K562 (cell line): ENCODE data around the gene PARD3. TPM values are rescaled to one million over a fixed set of nuclear protein-coding genes. Genes with fewer than 3 reads are reported as not detected.

Experiments
- ATAC-seq: fragments of 200-7000 bp; cut with Tn5 transposase; 3 replicates; pipeline ENCODE4 v1.9.1; 2020; ENCODE audit warnings: moderate library complexity
- BruUV-seq: library from RNA; stranded (reverse); fragments of 400-500 nt; replicated peaks from 2 replicates; lab custom pipeline; 2021; lab: Mats Ljungman, UMichigan
- CTCF ChIA-PET: fragments of 300-600 bp; formaldehyde crosslinking; extraction: SDS; loops from one replicate; lab custom pipeline; 2021; ENCODE audit warnings: low intra/inter-chr PET ratio; lab: Yijun Ruan, JAX
- POLR2A ChIA-PET: fragments of 300-600, 350-650 bp; sonication (Branson Sonifier 250); formaldehyde crosslinking; extraction: SDS; loops from one replicate; lab custom pipeline; 2021; ENCODE audit warnings: antibody characterized with exemption, inconsistent platforms; lab: Yijun Ruan, JAX
- DNase-seq, 4 experiments: peaks; one replicate each; pipeline versions ENCODE4 v3.0.0 to v3.0.0-alpha.2; 2011 to 2018; ENCODE audit warnings: low spot score in 3 of 4, mixed read lengths in 3 of 4; ENCODE audit errors: extremely low read depth in 1 of 4
- FAIRE-seq: peaks from 2 replicates; lab custom pipeline; 2011; peaks lifted over from hg19 to GRCh38; lab: Jason Lieb, UNC
- H2AFZ ChIP-seq: 2 replicates; pipeline ENCODE4 v1.6.0; 2011; ENCODE audit warnings: low read depth, low read length, control low read depth, inconsistent platforms
- H3K27ac ChIP-seq: fragments of 200-600 bp; 3 replicates; pipeline ENCODE4 v1.8.0; 2011; ENCODE audit warnings: low read depth, mild to moderate bottlenecking, control low read depth, inconsistent platforms, low read length, moderate library complexity, mixed read lengths; ENCODE audit errors: extremely low read depth
- H3K27me3 ChIP-seq, 2 experiments: fragments of 300-600 bp in 1 of 2; 2 replicates in 1 of 2; 3 replicates in 1 of 2; pipeline versions ENCODE4 v1.6.0 to v1.8.0; 2011; ENCODE audit warnings: inconsistent platforms in 2 of 2, low read length in 2 of 2, mild to moderate bottlenecking in 1 of 2, mixed read lengths in 1 of 2, moderate library complexity in 1 of 2; ENCODE audit not compliant: control insufficient read depth in 2 of 2, insufficient read depth in 2 of 2
- H3K36me3 ChIP-seq: fragments of 300-600 bp; 3 replicates; pipeline ENCODE4 v1.8.0; 2011; ENCODE audit warnings: mild to moderate bottlenecking, low read length, inconsistent platforms; ENCODE audit not compliant: control insufficient read depth, insufficient read depth
- H3K4me1 ChIP-seq, 2 experiments: fragments of 200-600 bp in 1 of 2; replicated peaks in 1 of 2; 2 replicates in 1 of 2; 3 replicates in 1 of 2; pipeline versions ENCODE4 v1.5.1 to v1.8.0; 2011; ENCODE audit warnings: inconsistent platforms in 2 of 2, low read length in 2 of 2, mild to moderate bottlenecking in 1 of 2, mixed read lengths in 1 of 2, moderate library complexity in 1 of 2; ENCODE audit not compliant: control insufficient read depth in 2 of 2, insufficient read depth in 2 of 2
- H3K4me2 ChIP-seq: 2 replicates; pipeline ENCODE4 v1.6.1; 2011; ENCODE audit warnings: low read length, control low read depth, inconsistent platforms, mixed read lengths; ENCODE audit not compliant: insufficient read depth
- H3K4me3 ChIP-seq: fragments of 200-600 bp; sonication (generic), shearing (Covaris generic); 2 replicates; pipeline ENCODE4 v1.5.1; 2016; ENCODE audit warnings: control low read depth, inconsistent platforms
- H3K79me2 ChIP-seq: fragments of 200-600 bp; 3 replicates; pipeline ENCODE4 v1.8.0; 2011; ENCODE audit warnings: low read length, inconsistent platforms; ENCODE audit not compliant: control insufficient read depth, insufficient read depth
- H3K9ac ChIP-seq, 2 experiments: 2 replicates each; pipeline versions ENCODE4 v1.6.0 to v1.6.1; 2011; ENCODE audit warnings: low read depth in 2 of 2, low read length in 2 of 2, control low read depth in 1 of 2, inconsistent platforms in 1 of 2, mild to moderate bottlenecking in 1 of 2, mixed read lengths in 1 of 2; ENCODE audit not compliant: insufficient read depth in 1 of 2
- H3K9me1 ChIP-seq: one replicate; pipeline ENCODE4 v1.6.0; 2011; ENCODE audit warnings: inconsistent platforms, mild to moderate bottlenecking, low read length, moderate library complexity; ENCODE audit not compliant: control insufficient read depth, insufficient read depth
- H3K9me3 ChIP-seq: replicated peaks from 2 replicates; pipeline ENCODE4 v1.5.1; 2011; ENCODE audit warnings: low read depth, low read length, inconsistent platforms; ENCODE audit not compliant: control insufficient read depth, insufficient read depth
- H4K20me1 ChIP-seq: replicated peaks from 2 replicates; pipeline ENCODE4 v1.6.1; 2011; ENCODE audit warnings: low read length, inconsistent platforms, mixed read lengths; ENCODE audit not compliant: control insufficient read depth, insufficient read depth
- COPS2 ChIP-seq: fragments of 450-650 bp; conservative IDR thresholded peaks from 2 replicates; pipeline ENCODE4 v1.6.1; 2016; ENCODE audit warnings: mild to moderate bottlenecking, moderate library complexity
- RFX1 ChIP-seq: fragments of 450-650 bp; IDR thresholded peaks from 2 replicates; pipeline ENCODE4 v1.6.1; 2016; ENCODE audit warnings: mild to moderate bottlenecking, moderate library complexity
- TCF3 ChIP-seq: sonication (generic); formaldehyde crosslinking; IDR thresholded peaks from 2 replicates; pipeline ENCODE4 v1.4.0; 2020; ENCODE audit warnings: mild to moderate bottlenecking, missing genetic modification reagents
- THRAP3 ChIP-seq: fragments of 450-650 bp; IDR thresholded peaks from 2 replicates; pipeline ENCODE4 v1.6.1; 2016; ENCODE audit warnings: mild to moderate bottlenecking, inconsistent platforms, borderline replicate concordance
- ZNF224 ChIP-seq: sonication (generic); formaldehyde crosslinking; IDR thresholded peaks from 2 replicates; pipeline ENCODE4 v1.8.0; 2022; ENCODE audit warnings: mild to moderate bottlenecking, missing genetic modification reagents
- WGBS: fragments of 100-300 bp; shearing (Covaris generic); methylation state at CpG from one replicate; pipeline ENCODE4 v1.1.6; 2016; ENCODE audit warnings: low coverage, mixed read lengths; ENCODE audit not compliant: insufficient coverage; ENCODE audit errors: missing lambda C conversion rate; 5-methylcytosine and 5-hydroxymethylcytosine counted together
- in situ Hi-C: fragments of 300-500 bp; cut with MboI; formaldehyde crosslinking; loops from 4 replicates; pipeline ENCODE4 v1.15.0; 2018; ENCODE audit warnings: inconsistent platforms, mixed read lengths
- intact Hi-C: fragments of 100-400 bp; cut with micrococcal nuclease; formaldehyde crosslinking; loops from 2 replicates; pipeline ENCODE4 v1.14.2; 2022
- polyA plus RNA-seq, 8 experiments: library from polyadenylated mRNA; depleted of rRNA in 4 of 8; stranded (reverse) in 5 of 8; unstranded in 3 of 8; fragments of >200 nt; fragmentation: Nextera tagmentation in 2 of 8; fragmentation: Illumina TruSeq in 1 of 8; extraction: Ambion mirVana in 2 of 8; extraction: Trizol in 1 of 8; gene quantifications; 2 replicates each; pipeline versions ENCODE4 v1.2.1 to v1.2.3, GENCODE V29; 2011 to 2014; ENCODE audit warnings: inconsistent platforms in 1 of 8, missing spikeins in 1 of 8
- total RNA-seq, 7 experiments: library from RNA; depleted of rRNA in 6 of 7; stranded (reverse); fragments of >200 nt in 6 of 7; fragmentation: Illumina TruSeq in 2 of 7; extraction: Trizol in 2 of 7; gene quantifications; 2 replicates each; pipeline versions ENCODE4 v1.2.1 to v1.2.3, GENCODE V29; 2011 to 2021; ENCODE audit warnings: low replicate concordance in 1 of 7
- TF ChIP-seq, protein P1 (sequence below): sonication (generic); formaldehyde crosslinking; IDR thresholded peaks from 2 replicates; pipeline ENCODE4 v1.8.0; 2022; ENCODE audit warnings: missing genetic modification reagents, mild to moderate bottlenecking, moderate library complexity, borderline replicate concordance
- TF ChIP-seq, protein P2 (sequence below): conservative IDR thresholded peaks from 2 replicates; pipeline ENCODE4 v1.6.1; 2011; ENCODE audit warnings: low read depth, mild to moderate bottlenecking, low read length; ENCODE audit not compliant: control insufficient read depth

Gene PARD3
- total and polyA plus RNA-seq, 9 of the 15 experiments (the other 6 are each of a cell fraction or from before 2014, with no cell fraction given) = 2.7 to 11.7 (median 7.7) TPM

DNA sequence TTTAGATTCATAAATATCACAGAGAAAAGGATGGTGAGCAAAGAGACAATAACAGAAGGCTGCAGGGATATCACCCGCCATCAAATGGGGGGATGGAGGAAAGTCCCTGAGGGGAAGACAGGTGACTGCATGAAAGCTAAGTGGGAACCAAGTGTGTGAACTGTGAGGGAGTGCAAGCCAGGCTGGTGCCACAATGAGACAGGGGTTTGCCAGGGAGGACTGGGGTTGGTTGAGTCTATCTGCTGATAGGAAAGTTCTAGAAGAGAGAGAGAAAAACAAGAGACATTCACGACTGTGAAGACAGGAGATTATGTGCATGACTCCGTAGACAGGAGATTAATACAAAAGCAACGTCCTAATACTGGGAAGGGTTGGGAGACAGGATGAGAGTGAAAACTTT lies 376.4 kb downstream of the PARD3 start:
- Histone ChIP-seq H3K4me2 (no peak overlapping the region), H3K4me1 (no peaks in the 10 kb centered on the region; a peak in 2 of 5 replicates), H3K79me2 (no peaks in the 10 kb centered on the region), H3K9me1 (no peaks in the 10 kb centered on the region), H3K36me3 (no peaks in the 10 kb centered on the region), H4K20me1 (no peaks in the 10 kb centered on the region), H3K9ac (no peak overlapping the region), H3K4me3 (no peak overlapping the region), H3K9me3 (no peaks in the 10 kb centered on the region), H2AFZ (no peak overlapping the region), H3K27ac (no peak overlapping the region), H3K27me3 (no peaks in the 10 kb centered on the region; a peak in 1 of 5 replicates)
- TF ChIP-seq RFX1 (no peak), THRAP3 (no peak), COPS2 (no peak)
- TF ChIP-seq, protein P1, sequence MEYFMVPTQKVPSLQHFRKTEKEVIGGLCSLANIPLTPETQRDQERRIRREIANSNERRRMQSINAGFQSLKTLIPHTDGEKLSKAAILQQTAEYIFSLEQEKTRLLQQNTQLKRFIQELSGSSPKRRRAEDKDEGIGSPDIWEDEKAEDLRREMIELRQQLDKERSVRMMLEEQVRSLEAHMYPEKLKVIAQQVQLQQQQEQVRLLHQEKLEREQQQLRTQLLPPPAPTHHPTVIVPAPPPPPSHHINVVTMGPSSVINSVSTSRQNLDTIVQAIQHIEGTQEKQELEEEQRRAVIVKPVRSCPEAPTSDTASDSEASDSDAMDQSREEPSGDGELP = no peak
- ChIA-PET POLR2A (no interaction called here), CTCF (interaction anchor here (0.7 kb wide), 1 partner anchor 17 kb away, joined by 10 read pairs; no protein-coding TSS in a partner anchor)
- intact Hi-C loops = no loop called here
- no peak for DNase-seq
- no peak for ATAC-seq
- WGBS = 17% methylated on average over 4 of the region's 4 CpGs
- BruUV-seq = no TSS peak
- in situ Hi-C loops = no loop called here
- no peak for FAIRE-seq

DNA sequence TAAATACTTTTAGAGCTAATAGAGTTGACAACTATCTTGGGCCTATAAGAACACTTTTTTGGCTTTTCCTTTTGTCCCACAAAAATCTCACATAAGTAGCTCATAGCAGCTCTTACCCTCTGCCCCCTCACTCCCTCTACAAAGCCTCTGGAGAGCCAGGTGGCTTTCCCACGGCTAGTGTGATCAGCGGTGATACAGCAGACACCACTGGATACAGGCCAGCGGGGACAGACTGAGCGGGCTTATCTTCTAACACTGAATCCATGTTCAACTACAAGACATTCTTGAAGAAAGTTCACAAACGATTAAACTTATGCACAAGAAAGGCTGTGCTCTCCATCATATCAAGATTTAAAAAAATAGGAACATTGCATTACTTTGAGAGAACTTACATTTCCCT lies 377.2 kb downstream of the PARD3 start:
- Histone ChIP-seq H3K4me3 (no peak overlapping the region), H3K9me1 (no peaks in the 10 kb centered on the region), H4K20me1 (no peaks in the 10 kb centered on the region), H3K9me3 (no peaks in the 10 kb centered on the region), H3K4me1 (no peaks in the 10 kb centered on the region; a peak in 2 of 5 replicates), H3K36me3 (no peaks in the 10 kb centered on the region), H2AFZ (no peak overlapping the region), H3K4me2 (no peak overlapping the region), H3K79me2 (no peaks in the 10 kb centered on the region), H3K27me3 (no peaks in the 10 kb centered on the region; a peak in 1 of 5 replicates), H3K9ac (no peak overlapping the region), H3K27ac (no peak overlapping the region)
- peak in 1 of 4 experiments; percentile 33 for DNase-seq
- FAIRE-seq = peak; percentile 40
- WGBS = 2% methylated on average over 5 of the region's 5 CpGs
- ChIA-PET POLR2A (interaction anchor here (1.5 kb wide), 1 partner anchor 8 kb away, joined by 6 read pairs; no protein-coding TSS in a partner anchor), CTCF (no interaction called here)
- no TSS peak for BruUV-seq
- ATAC-seq = 0 out of 3 replicates have a peak, but pooled peaks have one; percentile 39
- TF ChIP-seq, protein P2, sequence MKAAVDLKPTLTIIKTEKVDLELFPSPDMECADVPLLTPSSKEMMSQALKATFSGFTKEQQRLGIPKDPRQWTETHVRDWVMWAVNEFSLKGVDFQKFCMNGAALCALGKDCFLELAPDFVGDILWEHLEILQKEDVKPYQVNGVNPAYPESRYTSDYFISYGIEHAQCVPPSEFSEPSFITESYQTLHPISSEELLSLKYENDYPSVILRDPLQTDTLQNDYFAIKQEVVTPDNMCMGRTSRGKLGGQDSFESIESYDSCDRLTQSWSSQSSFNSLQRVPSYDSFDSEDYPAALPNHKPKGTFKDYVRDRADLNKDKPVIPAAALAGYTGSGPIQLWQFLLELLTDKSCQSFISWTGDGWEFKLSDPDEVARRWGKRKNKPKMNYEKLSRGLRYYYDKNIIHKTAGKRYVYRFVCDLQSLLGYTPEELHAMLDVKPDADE = no peak
- peak; percentile 31; the same call in 1 of the 2 replicates for TF ChIP-seq TCF3 (CRISPR knock-in tag)
- no peak for TF ChIP-seq ZNF224
- intact Hi-C loops = no loop called here
- in situ Hi-C loops = no loop called here
